ENCODE results near the gene GAS7.

Gene GAS7

GRCh38 chr17:10170233-10170632, 28.2 kb downstream of the GAS7 start:
- Mint-ChIP-seq H3K36me3 (ENCODE audit: low read depth) (no peaks in the 10 kb centered on the region), H3K27me3 (peaks cover 33% of the 10 kb centered on the region), H3K9me3 (no peaks in the 10 kb centered on the region), H3K4me3 (no peak overlapping the region), H3K27ac (no peak overlapping the region), H3K4me1 (ENCODE audit: low read depth) (peaks cover 14% of the 10 kb centered on the region)
- DNase-seq, result no peak

DNA sequence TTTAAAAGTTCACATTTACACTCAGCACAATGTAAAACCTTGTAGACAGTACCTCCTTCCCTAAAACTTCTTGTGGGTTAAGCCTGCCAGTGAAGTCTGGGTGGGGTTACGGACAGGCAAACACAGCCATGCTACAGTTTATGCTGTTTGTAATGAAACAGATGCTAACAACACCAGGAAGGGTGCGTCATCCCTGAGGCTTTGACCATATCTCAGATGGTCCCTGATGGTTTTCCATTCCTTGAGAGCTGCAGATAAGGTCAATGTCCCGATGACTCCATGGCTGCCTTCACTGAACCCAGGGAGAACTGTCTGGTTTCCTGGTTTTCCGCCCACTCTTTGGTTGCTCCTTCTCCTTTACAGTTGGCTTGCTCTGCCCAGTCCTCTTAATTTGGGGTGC, 29.1 kb downstream of the GAS7 start:
- Mint-ChIP-seq H3K9me3 (no peaks in the 10 kb centered on the region), H3K27me3 (peaks cover 33% of the 10 kb centered on the region), H3K27ac (no peak overlapping the region), H3K4me1 (ENCODE audit: low read depth) (peaks cover 14% of the 10 kb centered on the region), H3K4me3 (no peak overlapping the region), H3K36me3 (ENCODE audit: low read depth) (no peaks in the 10 kb centered on the region)
- DNase-seq, result no peak

GRCh38 chr17:10166176-10166935, 32.0 kb downstream of the GAS7 start:
- Mint-ChIP-seq H3K4me3 (no peak overlapping the region), H3K4me1 (ENCODE audit: low read depth) (peaks cover 4% of the 10 kb centered on the region), H3K36me3 (ENCODE audit: low read depth) (no peaks in the 10 kb centered on the region), H3K9me3 (no peaks in the 10 kb centered on the region), H3K27me3 (peaks cover 16% of the 10 kb centered on the region), H3K27ac (no peak overlapping the region)
- DNase-seq, result no peak

DNA sequence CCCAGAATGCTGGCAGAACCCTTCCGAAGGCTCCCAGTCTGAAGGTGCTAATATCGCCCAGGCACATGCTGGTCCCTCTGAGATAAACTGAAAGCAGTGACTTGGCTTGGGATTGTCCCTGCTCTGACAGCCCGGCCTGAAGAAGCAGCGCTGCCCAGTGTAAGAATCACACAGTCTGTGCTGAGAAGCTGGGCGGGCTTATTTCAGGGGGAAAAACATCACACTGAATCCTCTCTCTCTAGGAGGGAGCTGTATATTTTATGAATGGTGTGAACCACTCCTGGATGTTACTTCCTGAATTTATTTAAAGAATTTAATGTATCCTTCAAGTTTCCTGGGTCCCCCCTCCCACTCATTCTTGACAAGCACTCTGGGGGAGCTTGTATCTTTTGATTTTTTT, 36.3 kb downstream of the GAS7 start:
- DNase-seq, result no peak
- no peak overlapping the region for H3K4me3 Mint-ChIP-seq
- peaks cover 3% of the 10 kb centered on the region for H3K27me3 Mint-ChIP-seq
- H3K27ac Mint-ChIP-seq, result no peak overlapping the region
- no peaks in the 10 kb centered on the region for H3K9me3 Mint-ChIP-seq
- H3K36me3 Mint-ChIP-seq (ENCODE audit: low read depth), result no peaks in the 10 kb centered on the region
- H3K4me1 Mint-ChIP-seq (ENCODE audit: low read depth), result peaks cover 4% of the 10 kb centered on the region

DNA sequence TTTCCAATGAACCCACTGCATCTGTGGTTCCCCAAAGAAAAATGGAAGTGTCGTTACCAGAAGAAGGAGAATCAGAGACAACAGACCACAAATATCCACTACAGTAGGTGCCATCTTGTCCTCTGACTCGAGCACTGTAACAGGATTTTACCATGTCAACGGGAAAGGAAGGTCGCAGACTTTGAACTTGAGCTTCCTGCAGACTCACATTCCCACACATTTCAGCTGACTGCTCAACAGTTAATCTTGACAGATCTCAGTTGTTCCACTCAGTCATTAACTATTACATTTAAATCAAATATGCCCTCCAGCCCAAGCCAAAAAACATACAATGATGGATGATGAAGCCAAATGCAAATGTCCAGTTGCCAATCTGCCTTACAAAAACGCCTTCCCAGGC, 37.0 kb downstream of the GAS7 start:
- peaks cover 3% of the 10 kb centered on the region for H3K27me3 Mint-ChIP-seq
- H3K4me3 Mint-ChIP-seq, result no peak overlapping the region
- no peak overlapping the region for H3K27ac Mint-ChIP-seq
- no peaks in the 10 kb centered on the region for H3K36me3 Mint-ChIP-seq (ENCODE audit: low read depth)
- peaks cover 9% of the 10 kb centered on the region for H3K4me1 Mint-ChIP-seq (ENCODE audit: low read depth)
- no peak for DNase-seq
- H3K9me3 Mint-ChIP-seq, result no peaks in the 10 kb centered on the region

GRCh38 chr17:10156948-10157607, 41.3 kb downstream of the GAS7 start:
- no peak for DNase-seq
- H3K36me3 Mint-ChIP-seq (ENCODE audit: low read depth), result no peaks in the 10 kb centered on the region
- no peak overlapping the region for H3K4me3 Mint-ChIP-seq
- H3K27me3 Mint-ChIP-seq, result peaks cover 3% of the 10 kb centered on the region
- peaks cover 9% of the 10 kb centered on the region for H3K4me1 Mint-ChIP-seq (ENCODE audit: low read depth)
- no peak overlapping the region for H3K27ac Mint-ChIP-seq
- no peaks in the 10 kb centered on the region for H3K9me3 Mint-ChIP-seq

- peaks cover 11% of the 10 kb centered on the region for H3K4me1 Mint-ChIP-seq (ENCODE audit: low read depth)
- no peaks in the 10 kb centered on the region for H3K36me3 Mint-ChIP-seq (ENCODE audit: low read depth)
- no peaks in the 10 kb centered on the region for H3K9me3 Mint-ChIP-seq
- peaks cover 3% of the 10 kb centered on the region for H3K27me3 Mint-ChIP-seq
- H3K27ac Mint-ChIP-seq, result no peak overlapping the region
- H3K4me3 Mint-ChIP-seq, result no peak overlapping the region
- DNase-seq, result no peak
Measured at GRCh38 chr17:10156599-10156947, 41.8 kb downstream of the GAS7 start.

DNA sequence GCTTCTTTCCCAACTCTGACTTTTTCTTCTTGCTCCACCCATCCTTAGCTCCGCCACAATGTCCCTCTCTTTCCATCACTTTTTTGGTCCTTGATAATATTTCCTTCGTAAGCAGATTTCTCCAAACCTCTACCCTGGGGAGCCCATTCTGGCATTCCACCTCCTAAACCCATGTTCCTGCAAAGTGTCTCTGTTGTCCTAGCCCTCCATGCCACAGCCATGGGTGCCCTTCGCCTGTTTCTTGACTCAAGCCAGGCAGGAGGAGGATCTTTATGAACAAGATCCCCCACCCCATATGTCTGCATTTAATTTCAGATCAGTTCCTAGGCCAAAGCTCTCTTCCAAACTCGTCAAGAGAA, 42.4 kb downstream of the GAS7 start:
- Mint-ChIP-seq H3K27me3 (peaks cover 3% of the 10 kb centered on the region), H3K4me3 (no peak overlapping the region), H3K9me3 (no peaks in the 10 kb centered on the region), H3K36me3 (ENCODE audit: low read depth) (no peaks in the 10 kb centered on the region), H3K27ac (no peak overlapping the region), H3K4me1 (ENCODE audit: low read depth) (peaks cover 11% of the 10 kb centered on the region)
- DNase-seq, result no peak

DNA sequence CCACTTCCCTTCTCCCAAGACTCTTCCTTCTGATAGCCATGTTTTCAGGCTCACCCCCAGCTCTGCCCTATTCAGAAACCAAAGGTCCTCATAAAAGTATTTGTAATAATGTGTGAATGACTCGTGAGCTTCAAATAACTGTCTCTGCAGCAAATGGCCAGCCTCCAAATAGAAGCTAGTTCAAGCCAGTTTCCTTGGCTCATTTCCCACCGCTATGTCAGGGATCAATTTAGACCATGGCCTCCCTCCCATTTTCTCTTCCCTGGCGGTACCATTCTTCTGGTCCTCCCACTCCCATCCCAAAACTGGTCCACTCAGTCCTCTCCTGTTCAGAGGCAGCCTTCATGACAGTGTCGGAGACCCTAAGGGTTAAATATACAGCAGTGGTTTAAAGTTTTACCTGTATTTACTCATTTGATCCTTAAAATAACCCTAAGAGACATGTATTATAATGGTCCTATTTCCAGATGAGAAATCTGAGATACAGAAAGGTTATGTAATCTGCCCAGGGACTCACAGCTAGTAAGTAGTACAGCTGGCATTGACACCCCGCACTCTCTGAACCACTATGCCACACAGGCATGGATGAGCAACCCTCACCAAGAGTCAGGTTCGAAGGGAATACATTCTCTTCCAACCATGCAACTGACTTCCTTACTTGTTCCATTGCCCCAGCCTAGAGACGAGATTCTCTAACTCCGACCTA, 42.9 kb downstream of the GAS7 start:
- no peak overlapping the region for H3K27ac Mint-ChIP-seq
- no peak for DNase-seq
- no peak overlapping the region for H3K4me3 Mint-ChIP-seq
- no peaks in the 10 kb centered on the region for H3K36me3 Mint-ChIP-seq (ENCODE audit: low read depth)
- peaks cover 3% of the 10 kb centered on the region for H3K27me3 Mint-ChIP-seq
- H3K4me1 Mint-ChIP-seq (ENCODE audit: low read depth), result peaks cover 11% of the 10 kb centered on the region
- no peaks in the 10 kb centered on the region for H3K9me3 Mint-ChIP-seq

DNA sequence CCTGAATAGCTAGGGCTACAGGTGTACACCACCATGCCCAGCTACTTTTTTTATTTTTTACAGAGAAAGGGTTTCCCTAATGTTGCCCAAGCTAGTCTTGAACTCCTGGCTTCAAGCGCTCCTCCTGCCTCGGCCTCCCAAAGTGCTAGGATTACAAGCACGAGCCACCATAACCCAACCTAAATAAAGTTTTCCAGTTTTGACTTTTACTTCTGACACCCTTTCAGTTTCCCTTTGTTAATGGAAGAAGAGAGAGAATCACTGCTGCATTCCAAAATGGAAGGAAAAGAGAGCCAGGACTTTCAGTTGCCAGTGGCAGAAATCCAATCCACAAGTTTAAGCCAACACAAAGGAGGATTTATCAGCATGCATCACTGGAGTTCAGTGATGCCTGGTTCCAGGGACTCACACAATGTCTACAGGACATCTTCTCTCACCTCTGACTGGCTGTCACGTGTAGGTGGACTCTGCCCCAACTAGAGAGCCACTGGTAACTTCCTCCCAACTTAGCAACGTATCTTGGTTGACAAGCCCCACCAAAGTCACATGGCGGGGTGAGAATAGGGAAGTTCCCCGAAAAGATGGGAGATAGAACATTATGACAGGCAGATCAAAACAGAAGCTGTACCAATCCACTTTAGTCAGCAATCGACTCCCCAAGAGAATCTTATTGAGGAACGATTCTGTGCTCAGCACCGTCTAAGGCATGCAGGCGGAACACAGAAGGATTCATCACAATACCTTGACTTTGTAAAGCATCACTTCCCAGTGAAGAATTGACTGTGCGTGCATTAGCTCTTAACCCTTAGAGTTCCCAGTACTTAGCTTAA, 46.5 kb downstream of the GAS7 start:
- no peaks in the 10 kb centered on the region for H3K36me3 Mint-ChIP-seq (ENCODE audit: low read depth)
- H3K4me1 Mint-ChIP-seq (ENCODE audit: low read depth), result peaks cover 18% of the 10 kb centered on the region
- no peak overlapping the region for H3K4me3 Mint-ChIP-seq
- peaks cover 3% of the 10 kb centered on the region for H3K27me3 Mint-ChIP-seq
- no peak overlapping the region for H3K27ac Mint-ChIP-seq
- peaks cover 4% of the 10 kb centered on the region for H3K9me3 Mint-ChIP-seq
- no peak for DNase-seq

DNA sequence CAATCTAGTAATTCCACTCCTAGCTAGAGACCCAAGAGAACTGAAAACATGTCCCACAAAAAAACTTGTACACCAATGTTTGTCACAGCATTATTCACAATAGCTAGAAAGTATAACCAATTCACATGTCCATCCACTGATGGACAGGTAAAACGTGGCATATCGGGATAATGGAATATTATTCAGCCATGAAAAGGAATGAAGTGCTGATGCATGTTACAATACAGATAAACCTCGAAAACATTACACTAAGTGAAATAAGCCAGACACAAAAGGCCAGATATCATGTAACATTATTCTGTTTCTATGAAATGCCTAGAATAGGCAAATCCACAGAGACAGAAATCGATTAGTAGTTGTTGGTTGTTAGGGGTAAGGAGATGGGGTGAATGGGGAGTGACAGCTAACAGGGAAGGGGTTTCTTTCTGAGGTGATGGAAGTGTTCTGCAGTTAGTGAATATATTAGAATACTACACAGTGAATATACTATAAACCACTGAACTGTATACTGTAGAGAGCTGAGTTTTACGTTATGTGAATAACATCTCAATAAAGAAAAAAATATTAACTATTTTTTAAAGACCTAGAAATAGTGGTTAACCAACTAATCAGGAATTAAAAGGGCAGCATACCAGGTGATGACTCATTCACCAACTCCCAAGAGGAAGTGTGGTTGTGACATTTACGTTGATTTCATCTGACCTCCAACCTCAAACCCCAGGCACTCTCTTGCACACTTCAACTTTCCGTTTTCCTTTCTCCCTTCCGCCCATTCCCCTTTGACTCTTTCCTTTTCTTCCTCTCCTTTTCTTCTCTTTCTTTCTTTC, 48.6 kb downstream of the GAS7 start:
- no peak for DNase-seq
- Mint-ChIP-seq H3K27me3 (peaks cover 3% of the 10 kb centered on the region), H3K9me3 (peaks cover 4% of the 10 kb centered on the region), H3K4me3 (no peak overlapping the region), H3K27ac (peak overlapping the region; percentile 55), H3K36me3 (ENCODE audit: low read depth) (no peaks in the 10 kb centered on the region), H3K4me1 (ENCODE audit: low read depth) (peaks cover 20% of the 10 kb centered on the region)

- Mint-ChIP-seq H3K9me3 (peaks cover 4% of the 10 kb centered on the region), H3K4me3 (no peak overlapping the region), H3K27ac (no peak overlapping the region), H3K36me3 (ENCODE audit: low read depth) (no peaks in the 10 kb centered on the region), H3K4me1 (ENCODE audit: low read depth) (peaks cover 22% of the 10 kb centered on the region), H3K27me3 (peaks cover 3% of the 10 kb centered on the region)
- no peak for DNase-seq
Measured at GRCh38 chr17:10147761-10148415, 50.5 kb downstream of the GAS7 start.

DNA sequence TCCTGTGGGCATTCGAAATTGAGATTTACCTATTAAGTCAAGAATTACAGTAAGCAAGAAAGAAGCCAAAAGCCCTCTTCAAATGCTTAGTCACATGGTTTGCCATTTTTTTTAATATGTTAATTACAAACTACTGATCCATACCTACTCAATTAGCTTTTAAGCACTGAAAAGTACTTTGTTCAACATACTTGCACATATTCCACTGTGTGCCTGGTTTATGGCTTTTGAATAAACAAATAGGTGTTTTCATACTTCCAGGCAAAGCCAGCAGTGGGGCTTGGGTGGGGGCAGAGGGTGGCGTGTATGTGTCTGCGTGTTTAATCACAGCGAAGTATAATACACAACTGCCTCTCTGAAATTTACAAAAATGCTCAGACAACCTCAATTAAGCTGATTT, 51.4 kb downstream of the GAS7 start:
- no peaks in the 10 kb centered on the region for H3K36me3 Mint-ChIP-seq (ENCODE audit: low read depth)
- H3K27ac Mint-ChIP-seq, result no peak overlapping the region
- DNase-seq, result no peak
- peaks cover 22% of the 10 kb centered on the region for H3K4me1 Mint-ChIP-seq (ENCODE audit: low read depth)
- peaks cover 3% of the 10 kb centered on the region for H3K27me3 Mint-ChIP-seq
- no peak overlapping the region for H3K4me3 Mint-ChIP-seq
- peaks cover 4% of the 10 kb centered on the region for H3K9me3 Mint-ChIP-seq

Data from activated T-cell treated with anti-CD3 and anti-CD28 coated beads, Interleukin-2, amount 50 U/mL, for 24 hours (primary cell).